Caco-2 (cell line): ENCODE results near the gene ZNF554. TPM values are rescaled to one million over a fixed set of nuclear protein-coding genes. Genes with fewer than 3 reads are reported as not detected.

ENCODE experiments used
- BruUV-seq: library from RNA; stranded (reverse); fragments of 400-500 nt; replicated peaks from 2 replicates; lab custom pipeline; 2021; lab: Mats Ljungman, UMichigan
- CTCF ChIA-PET: fragments of 300-600 bp; sonication (Branson Sonifier 250); formaldehyde crosslinking; loops from one replicate; lab custom pipeline; 2022; ENCODE audit warnings: antibody characterized with exemption; lab: Charles Lee
- POLR2A ChIA-PET: fragments of 300-600 bp; sonication (Branson Sonifier 250); formaldehyde crosslinking; loops from one replicate; lab custom pipeline; 2022; ENCODE audit warnings: antibody characterized with exemption; lab: Charles Lee
- DNase-seq, 2 experiments: peaks; one replicate each; pipeline versions ENCODE4 v3.0.0 to v3.0.0-alpha.2; 2020 to 2022
- H3K27me3 ChIP-seq: replicated peaks from 2 replicates; pipeline ENCODE4 v1.6.0; 2011; ENCODE audit warnings: low read length; ENCODE audit not compliant: control insufficient read depth, insufficient read depth
- H3K36me3 ChIP-seq: 2 replicates; pipeline ENCODE4 v1.5.1; 2011; ENCODE audit warnings: low read length; ENCODE audit not compliant: control insufficient read depth, insufficient read depth
- H3K4me1 ChIP-seq: fragments of 250-450 bp; sonication (Bioruptor Pico); 2 replicates; pipeline ENCODE4 v1.5.1; 2020; ENCODE audit warnings: mild to moderate bottlenecking
- H3K4me3 ChIP-seq: 2 replicates; pipeline ENCODE4 v1.5.1; 2011; ENCODE audit warnings: low read depth, mild to moderate bottlenecking, control low read depth, low read length
- H3K9me3 ChIP-seq: fragments of 250-450 bp; sonication (Bioruptor Pico); 2 replicates; pipeline ENCODE4 v1.5.1; 2020; ENCODE audit warnings: mild to moderate bottlenecking, moderate library complexity
- H3K27ac Mint-ChIP-seq: one replicate; pipeline ENCODE4 v1.8.0; 2022; ENCODE audit warnings: mixed read lengths; ENCODE audit not compliant: unreplicated experiment
- H3K27me3 Mint-ChIP-seq: one replicate; pipeline ENCODE4 v1.8.0; 2022; ENCODE audit warnings: mixed read lengths; ENCODE audit not compliant: insufficient read depth, unreplicated experiment
- H3K36me3 Mint-ChIP-seq: one replicate; pipeline ENCODE4 v1.8.0; 2022; ENCODE audit warnings: mild to moderate bottlenecking, mixed read lengths; ENCODE audit not compliant: insufficient read depth, unreplicated experiment
- H3K4me1 Mint-ChIP-seq: one replicate; pipeline ENCODE4 v1.8.0; 2022; ENCODE audit warnings: low read depth, mixed read lengths; ENCODE audit not compliant: unreplicated experiment
- H3K4me3 Mint-ChIP-seq: one replicate; pipeline ENCODE4 v1.8.0; 2022; ENCODE audit warnings: mild to moderate bottlenecking, moderate library complexity, mixed read lengths; ENCODE audit not compliant: unreplicated experiment
- H3K9me3 Mint-ChIP-seq: one replicate; pipeline ENCODE4 v1.8.0; 2022; ENCODE audit warnings: mixed read lengths; ENCODE audit not compliant: unreplicated experiment
- CTCF ChIP-seq, 2 experiments: fragments of 200-600 bp in 1 of 2; IDR thresholded peaks; 1 replicate in 1 of 2; 2 replicates in 1 of 2; pipeline versions ENCODE4 v1.5.1 to v1.8.0; 2011 to 2022; ENCODE audit warnings: antibody characterized with exemption in 1 of 2, control low read depth in 1 of 2, inconsistent platforms in 1 of 2, low read depth in 1 of 2, low read length in 1 of 2, mild to moderate bottlenecking in 1 of 2, moderate library complexity in 1 of 2; ENCODE audit not compliant: insufficient read depth in 1 of 2, severe bottlenecking in 1 of 2, unreplicated experiment in 1 of 2
- intact Hi-C: fragments of 100-400 bp; cut with micrococcal nuclease; formaldehyde crosslinking; loops from one replicate; pipeline ENCODE4 v1.10.0; 2022; ENCODE audit not compliant: unreplicated experiment
- total RNA-seq: library from RNA; stranded (reverse); gene quantifications from 2 replicates; pipeline ENCODE4 v1.2.3, GENCODE V29; 2022

ZNF554 gene
- total RNA-seq, 1 experiment from 2014 or later = 3.7 TPM

- no peak overlapping the region for H3K4me3 ChIP-seq
- TF ChIP-seq CTCF (IDR thresholded peaks at IDR 0.05; ENCODE audit: insufficient read depth in 1 of 2, low read depth in 1 of 2, low read length in 1 of 2, severe bottlenecking in 1 of 2, unreplicated experiment in 1 of 2) = no peak
- 0 out of 2 replicates have a peak, but pooled peaks cover 1% of the 10 kb centered on the region for H3K36me3 ChIP-seq
- Mint-ChIP-seq H3K27me3 (no peaks in the 10 kb centered on the region), H3K4me1 (no peaks in the 10 kb centered on the region), H3K9me3 (no peaks in the 10 kb centered on the region), H3K27ac (no peak overlapping the region), H3K4me3 (no peak overlapping the region), H3K36me3 (peaks cover 47% of the 10 kb centered on the region)
- peaks cover 21% of the 10 kb centered on the region for H3K4me1 ChIP-seq
- H3K9me3 ChIP-seq = no peaks in the 10 kb centered on the region
- no TSS peak for BruUV-seq
- DNase-seq = no peak
- intact Hi-C loops = no loop called here
- POLR2A ChIA-PET = no interaction called here
- CTCF ChIA-PET = no interaction called here
- H3K27me3 ChIP-seq = no peaks in the 10 kb centered on the region
Measured at GRCh38 chr19:2808129-2808941, 11.3 kb upstream of the ZNF554 start.

- no peak overlapping the region for H3K27ac Mint-ChIP-seq
- no peak for DNase-seq
- ChIA-PET POLR2A (no interaction called here), CTCF (no interaction called here)
- H3K4me1 Mint-ChIP-seq = no peaks in the 10 kb centered on the region
- H3K4me3 Mint-ChIP-seq = no peak overlapping the region
- no peaks in the 10 kb centered on the region for H3K27me3 Mint-ChIP-seq
- H3K9me3 Mint-ChIP-seq = no peaks in the 10 kb centered on the region
- no peak for TF ChIP-seq CTCF (IDR thresholded peaks at IDR 0.05; ENCODE audit: insufficient read depth in 1 of 2, low read depth in 1 of 2, low read length in 1 of 2, severe bottlenecking in 1 of 2, unreplicated experiment in 1 of 2)
- H3K27me3 ChIP-seq = no peaks in the 10 kb centered on the region
- H3K36me3 ChIP-seq = 0 out of 2 replicates have a peak, but pooled peaks cover 1% of the 10 kb centered on the region
- peaks cover 47% of the 10 kb centered on the region for H3K36me3 Mint-ChIP-seq
- BruUV-seq = no TSS peak
- H3K4me3 ChIP-seq = no peak overlapping the region
- H3K4me1 ChIP-seq = peaks cover 28% of the 10 kb centered on the region
- intact Hi-C loops = no loop called here
- H3K9me3 ChIP-seq = no peaks in the 10 kb centered on the region
Measured at GRCh38 chr19:2809387-2810140, 10.1 kb upstream of the ZNF554 start.
